CD4-positive, alpha-beta T cell treated with Interferon gamma for 1 hour (primary cell): ENCODE data around the gene TJP3.
A peak's percentile ranks its signal among the peaks of the same experiment; 100 is the strongest.

Experiments
- DNase-seq: peaks from one replicate; pipeline ENCODE4 v3.0.0-alpha.2; 2020

Gene TJP3

GRCh38 chr19:3691372-3691716, 16.8 kb upstream of the TJP3 start:
- no peak for DNase-seq

GRCh38 chr19:3691726-3692125, 16.5 kb upstream of the TJP3 start:
- no peak for DNase-seq

- DNase-seq = no peak
These were observed 15.8 kb upstream of the TJP3 start for GRCh38 chr19:3692141-3693024.

- no peak for DNase-seq
These were observed 14.9 kb upstream of the TJP3 start for GRCh38 chr19:3693025-3693925.

GRCh38 chr19:3694361-3695123, 13.6 kb upstream of the TJP3 start:
- DNase-seq = no peak

GRCh38 chr19:3695124-3695733, 13.0 kb upstream of the TJP3 start:
- no peak for DNase-seq

GRCh38 chr19:3695986-3696659, 12.1 kb upstream of the TJP3 start:
- DNase-seq = no peak

- no peak for DNase-seq
These were observed 11.6 kb upstream of the TJP3 start for GRCh38 chr19:3696660-3696995.

- no peak for DNase-seq
These were observed 11.1 kb upstream of the TJP3 start for GRCh38 chr19:3697094-3697493.

GRCh38 chr19:3697671-3698385, 10.4 kb upstream of the TJP3 start:
- DNase-seq = no peak

GRCh38 chr19:3698386-3698950, 9.7 kb upstream of the TJP3 start:
- DNase-seq = no peak

- DNase-seq = peak; percentile 24
These were observed 9.0 kb upstream of the TJP3 start for GRCh38 chr19:3698974-3699740.

- no peak for DNase-seq
These were observed 8.4 kb upstream of the TJP3 start for GRCh38 chr19:3699741-3700241.

- peak; percentile 88 for DNase-seq
These were observed 7.7 kb upstream of the TJP3 start, which contains the start of gene PIP5K1C for GRCh38 chr19:3700242-3701032. Gene PIP5K1C (minus strand): TSS chr19:3700468. CDS start chr19:3700390, 78 bp downstream.

- no peak for DNase-seq
These were observed 7.0 kb upstream of the TJP3 start for GRCh38 chr19:3701200-3701599.

- no peak for DNase-seq
These were observed 347 bp upstream of the TJP3 start for GRCh38 chr19:3707868-3708206.

GRCh38 chr19:3710265-3710812, 2.2 kb downstream of the TJP3 start:
- peak; percentile 72 for DNase-seq

GRCh38 chr19:3712663-3713611, 4.8 kb downstream of the TJP3 start:
- no peak for DNase-seq
